GM12872 (cell line): ENCODE data around the gene KLLN.

Experiments
- CTCF ChIP-seq: IDR thresholded peaks from 3 replicates; pipeline ENCODE4 v1.5.1; 2011; ENCODE audit warnings: low read depth, mild to moderate bottlenecking, low read length, moderate library complexity; ENCODE audit not compliant: insufficient read depth

The KLLN gene

GRCh38 chr10:87880336-87880735 is 17.0 kb upstream of the KLLN start:
- TF ChIP-seq CTCF: no peak

GRCh38 chr10:87878664-87879459 is 15.5 kb upstream of the KLLN start:
- no peak for TF ChIP-seq CTCF

- no peak for TF ChIP-seq CTCF
Measured at GRCh38 chr10:87875929-87876571, 12.7 kb upstream of the KLLN start.

GRCh38 chr10:87873656-87874055 is 10.3 kb upstream of the KLLN start:
- TF ChIP-seq CTCF: no peak

- no peak for TF ChIP-seq CTCF
Measured at GRCh38 chr10:87872828-87873227, 9.5 kb upstream of the KLLN start.

- TF ChIP-seq CTCF: no peak
Measured at GRCh38 chr10:87869773-87870551, 6.6 kb upstream of the KLLN start.

- no peak for TF ChIP-seq CTCF
Measured at GRCh38 chr10:87868277-87868676, 4.9 kb upstream of the KLLN start.
